Medulla oblongata (tissue), 1 donor: Measurements from ENCODE around the gene PRELID3B.

ENCODE experiments used
- DNase-seq: peaks from one replicate; pipeline ENCODE4 v3.0.0-alpha.2; 2015; ENCODE audit errors: extremely low spot score

The PRELID3B gene

DNA sequence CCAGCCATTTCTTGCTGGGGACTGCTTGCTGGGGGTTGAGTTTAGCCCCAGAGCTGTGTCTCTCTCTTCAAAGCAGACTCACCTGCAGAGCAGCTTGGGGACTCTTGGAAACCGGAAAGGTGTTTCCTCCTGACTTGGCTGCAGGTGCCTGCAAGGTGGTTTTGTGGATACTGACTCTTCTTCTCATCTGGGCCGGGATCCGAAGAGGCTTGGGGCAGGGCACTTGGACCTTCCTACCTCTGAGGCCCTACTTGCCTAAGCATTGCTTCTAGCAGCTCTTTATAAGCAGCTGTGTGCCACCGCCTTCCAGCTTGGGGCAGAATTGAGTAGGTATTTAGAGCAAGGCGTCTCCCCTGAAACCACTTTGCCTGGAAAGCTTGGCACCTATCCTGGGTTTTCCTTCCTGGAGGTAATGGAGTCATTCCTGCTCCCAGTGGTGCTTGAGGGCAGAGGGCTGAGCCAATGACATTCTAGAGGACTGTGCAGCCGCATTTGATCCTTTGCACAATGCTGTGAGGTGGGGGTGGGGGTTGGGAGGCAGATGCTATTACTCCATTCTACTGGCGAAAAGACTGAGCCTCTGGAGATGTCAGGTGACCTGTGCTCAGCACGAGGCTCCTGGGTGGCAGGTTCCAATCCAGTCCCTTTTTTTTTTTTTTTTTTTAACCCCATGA, 32.1 kb downstream of the PRELID3B start:
- no peak for DNase-seq

DNA sequence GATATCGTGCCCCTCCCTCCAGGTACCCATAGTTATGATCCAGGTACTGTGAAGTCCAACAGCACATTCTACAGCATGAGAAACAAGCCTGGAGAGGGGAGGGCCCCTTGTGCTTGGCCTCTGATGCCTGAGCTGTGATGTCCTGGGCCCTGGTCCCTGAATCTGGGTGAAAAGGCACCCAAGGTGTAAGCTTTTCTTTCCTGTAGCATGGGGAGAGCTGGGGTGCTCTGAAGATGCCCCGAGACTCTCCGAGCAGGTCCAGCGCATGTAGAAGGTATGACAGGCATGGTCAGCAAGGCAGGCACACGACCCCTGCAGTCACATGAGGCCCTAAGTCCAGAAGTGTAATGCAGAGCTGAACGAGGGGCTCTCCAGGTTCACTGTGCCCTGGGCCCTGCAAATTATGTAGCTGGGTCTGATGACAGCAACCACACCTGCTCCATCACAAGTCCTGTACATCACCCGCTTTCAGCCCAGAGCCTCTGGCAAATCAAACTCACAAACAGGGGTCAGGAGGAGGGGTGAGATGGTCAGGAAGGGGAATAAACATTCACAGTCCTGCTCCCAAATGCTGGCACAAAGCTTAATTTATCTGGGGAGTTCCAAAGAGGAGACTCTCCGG, 33.8 kb downstream of the PRELID3B start:
- no peak for DNase-seq

DNA sequence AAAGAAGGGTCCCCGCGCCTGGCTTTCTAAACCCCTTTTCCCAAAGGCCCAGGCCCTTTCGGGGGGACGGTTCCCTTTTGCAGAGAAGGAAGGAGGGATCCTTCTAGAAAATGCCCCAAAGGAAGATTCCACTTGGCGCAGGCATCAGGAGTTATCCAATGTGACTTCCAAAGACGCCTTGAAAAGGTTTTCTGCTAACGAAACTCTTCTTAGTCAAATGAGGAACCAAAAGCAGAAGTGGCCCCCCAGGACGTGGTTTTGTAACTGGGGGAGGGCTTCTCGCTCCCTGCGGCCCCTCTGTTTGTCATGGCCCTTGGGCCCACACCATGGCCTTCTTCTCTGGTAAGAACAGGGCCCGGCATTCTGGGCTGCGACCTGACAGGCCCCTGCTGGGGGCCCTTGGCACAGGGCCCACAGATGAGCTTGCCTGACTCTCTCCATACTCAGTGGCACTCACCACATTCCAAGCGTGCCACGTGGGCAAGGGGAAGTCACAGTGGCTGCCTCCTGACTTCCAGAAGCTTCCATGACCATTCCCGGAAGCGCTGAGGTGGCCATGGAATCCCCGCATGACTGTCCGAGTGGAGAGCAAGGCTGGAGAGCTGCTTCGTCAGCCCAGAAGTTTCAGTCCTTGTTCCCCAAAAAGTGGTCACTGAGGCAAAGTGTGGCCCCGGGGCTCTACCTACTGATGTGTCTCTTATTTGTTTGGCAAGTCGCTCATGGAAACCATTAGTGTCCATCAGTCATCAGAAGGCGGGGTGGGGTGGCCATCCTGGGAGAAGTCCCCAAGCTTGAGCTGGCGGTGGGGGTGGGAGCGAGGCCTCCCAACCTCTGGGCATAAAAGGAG, 34.7 kb downstream of the PRELID3B start:
- DNase-seq = peak; percentile 72

DNA sequence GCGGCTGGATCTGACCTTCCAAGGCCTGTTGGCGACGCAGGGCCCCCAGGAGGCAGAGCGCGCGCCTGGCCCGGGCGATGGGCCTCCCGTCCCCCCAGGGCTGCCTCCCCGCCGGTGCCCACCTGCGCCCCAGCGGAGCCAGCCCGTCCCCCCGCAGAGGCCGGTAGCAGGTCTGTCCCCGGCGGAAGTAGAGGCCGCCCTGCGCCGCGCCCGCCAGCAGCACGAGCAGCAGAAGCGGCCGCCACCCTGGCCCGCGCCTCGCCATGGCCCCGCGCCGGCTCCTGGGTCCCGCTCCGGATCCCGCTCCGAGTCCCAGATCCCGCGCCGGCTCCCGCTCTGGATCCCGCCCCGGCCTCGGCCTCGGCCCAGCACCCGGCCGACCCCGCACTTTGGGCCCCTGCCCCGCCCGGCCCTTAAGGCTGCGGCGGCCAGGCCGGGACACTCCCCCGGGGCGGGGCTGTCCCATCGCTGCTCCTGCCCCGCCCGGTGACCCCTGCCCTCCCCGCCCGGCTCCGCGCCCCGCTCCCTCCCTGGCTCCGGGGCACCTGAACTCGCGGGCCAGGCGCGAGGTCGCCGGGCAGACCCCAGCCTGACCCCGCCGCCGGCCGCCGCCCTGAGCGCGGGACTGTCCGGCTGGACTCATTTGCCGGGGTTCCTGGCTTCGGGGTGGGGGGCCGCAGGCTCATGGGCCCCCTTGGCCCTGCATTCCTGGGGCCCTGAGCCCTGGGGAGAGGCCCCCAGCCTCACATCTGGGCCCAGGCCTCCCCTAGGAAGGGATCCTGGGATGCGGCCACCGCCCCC, 35.5 kb downstream of the PRELID3B start, which contains the start of gene CTSZ:
Gene CTSZ, minus strand, starts transcription at position 391 of the 801 bp plus-strand sequence. Its CDS starts 126 bp downstream, at position 265.
- DNase-seq = no peak

DNA sequence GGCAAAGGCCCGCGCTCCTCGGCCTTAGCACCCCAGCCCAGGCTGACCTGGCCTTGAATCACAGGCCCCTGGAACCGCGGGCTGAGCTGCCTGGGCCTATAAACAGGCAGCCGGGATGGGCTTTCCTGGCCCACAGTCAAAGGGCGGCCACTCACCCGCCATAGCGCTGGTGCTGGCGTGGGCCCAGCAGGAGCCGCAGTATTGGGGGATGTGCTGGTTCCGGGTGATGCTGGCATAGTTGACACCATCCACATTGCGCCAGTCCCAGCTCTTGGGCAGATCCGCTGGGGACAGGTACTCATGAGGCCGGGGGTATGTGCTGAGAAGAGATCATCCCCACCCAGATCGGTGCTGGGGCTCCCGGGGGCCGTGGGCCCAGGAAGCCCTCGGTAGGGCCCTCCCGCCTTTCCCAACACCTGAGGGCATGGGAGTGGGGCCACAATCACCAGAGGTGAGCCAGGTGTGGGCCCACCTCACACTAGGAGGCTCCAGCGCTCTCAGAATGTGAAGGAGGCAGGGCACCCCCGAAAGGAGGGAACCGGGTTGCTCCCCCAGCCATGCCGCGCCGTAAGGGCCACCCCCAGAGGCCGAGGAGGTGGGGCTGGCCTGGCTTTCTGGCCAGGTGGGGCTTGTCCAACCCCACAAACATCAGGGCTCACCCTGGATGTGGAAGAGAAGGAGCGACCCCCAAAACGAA, 36.3 kb downstream of the PRELID3B start:
- no peak for DNase-seq

DNA sequence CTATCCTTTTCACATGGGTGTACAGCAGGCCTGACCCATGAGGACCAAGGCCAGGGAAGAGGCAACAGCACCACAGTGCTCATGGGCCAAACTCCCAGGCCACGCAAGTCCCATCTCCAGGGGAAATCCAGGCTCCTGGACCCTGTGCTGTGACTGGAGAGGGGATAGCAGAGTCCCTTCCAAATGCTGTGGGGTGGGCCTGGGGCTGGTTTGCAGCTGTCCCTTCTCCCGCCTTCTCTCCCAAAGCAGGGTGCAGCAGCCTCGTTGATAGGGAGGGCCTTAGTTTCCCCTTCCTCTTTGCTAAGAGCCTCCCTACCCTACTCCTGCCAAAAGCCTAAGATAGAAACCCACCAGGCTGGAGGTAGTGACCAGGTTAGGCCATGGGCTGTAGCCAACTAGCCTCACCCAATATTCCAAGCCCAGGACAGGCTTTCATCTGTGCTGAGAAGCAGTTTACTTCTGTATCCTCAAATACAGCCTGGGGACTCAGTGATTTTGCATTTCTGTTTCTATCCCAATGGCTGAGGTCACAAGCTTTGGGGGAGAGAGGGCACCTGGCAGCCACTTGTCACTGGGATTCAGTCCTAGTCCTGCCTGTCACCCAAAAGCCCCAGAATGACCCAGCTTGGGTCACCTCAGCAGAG, 36.9 kb downstream of the PRELID3B start:
- no peak for DNase-seq

DNA sequence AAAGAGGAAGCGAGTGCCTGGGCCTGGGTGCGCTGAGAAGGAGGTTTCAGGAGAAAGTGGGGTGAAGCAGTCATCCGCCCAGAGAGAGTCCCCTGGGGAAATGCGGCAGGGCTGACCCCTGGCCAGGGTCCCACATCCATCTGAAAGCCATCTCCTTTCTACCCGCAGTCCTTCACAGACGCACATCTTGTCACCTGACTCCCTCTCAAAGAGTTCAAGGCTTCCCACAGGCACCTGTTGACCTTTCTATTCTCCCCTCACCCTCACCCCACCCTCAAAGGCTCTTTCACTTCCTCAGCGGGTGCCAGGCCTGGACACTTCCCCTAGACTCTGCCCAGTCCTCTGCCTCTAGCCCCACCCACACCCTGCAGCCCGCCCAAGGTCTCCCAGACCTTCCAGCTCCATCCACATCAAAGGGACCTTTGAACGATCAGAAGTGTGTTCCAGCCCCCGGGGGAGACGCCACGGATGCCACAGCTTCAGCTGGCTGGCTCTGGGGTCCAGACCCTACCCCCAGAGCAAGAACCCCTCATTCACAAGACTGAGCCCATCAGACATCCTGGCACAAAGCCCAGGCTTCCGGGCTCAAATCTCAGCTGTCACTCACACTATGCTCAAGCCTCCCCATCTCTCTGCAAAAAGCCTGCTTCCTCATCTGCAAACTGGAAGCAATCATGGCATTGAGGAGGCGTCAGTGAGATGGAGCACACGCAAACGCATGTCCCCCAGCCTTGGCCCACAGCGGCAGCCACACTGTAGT, 37.6 kb downstream of the PRELID3B start:
- DNase-seq = peak; percentile 75

DNA sequence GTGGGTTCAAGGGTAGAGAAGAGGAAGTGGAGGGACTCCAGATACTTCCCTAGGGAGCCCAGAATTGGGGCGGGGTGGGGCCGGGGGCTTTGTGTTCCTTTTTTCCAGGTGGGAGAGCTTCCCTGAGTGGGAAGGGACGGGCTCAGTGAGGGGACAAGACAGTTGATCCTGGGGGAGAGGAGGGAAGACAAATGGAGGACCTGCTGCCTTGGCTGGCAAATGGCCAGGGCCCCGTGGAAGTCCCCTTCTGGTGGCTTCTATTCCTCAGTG, 38.2 kb downstream of the PRELID3B start:
- DNase-seq = no peak

DNA sequence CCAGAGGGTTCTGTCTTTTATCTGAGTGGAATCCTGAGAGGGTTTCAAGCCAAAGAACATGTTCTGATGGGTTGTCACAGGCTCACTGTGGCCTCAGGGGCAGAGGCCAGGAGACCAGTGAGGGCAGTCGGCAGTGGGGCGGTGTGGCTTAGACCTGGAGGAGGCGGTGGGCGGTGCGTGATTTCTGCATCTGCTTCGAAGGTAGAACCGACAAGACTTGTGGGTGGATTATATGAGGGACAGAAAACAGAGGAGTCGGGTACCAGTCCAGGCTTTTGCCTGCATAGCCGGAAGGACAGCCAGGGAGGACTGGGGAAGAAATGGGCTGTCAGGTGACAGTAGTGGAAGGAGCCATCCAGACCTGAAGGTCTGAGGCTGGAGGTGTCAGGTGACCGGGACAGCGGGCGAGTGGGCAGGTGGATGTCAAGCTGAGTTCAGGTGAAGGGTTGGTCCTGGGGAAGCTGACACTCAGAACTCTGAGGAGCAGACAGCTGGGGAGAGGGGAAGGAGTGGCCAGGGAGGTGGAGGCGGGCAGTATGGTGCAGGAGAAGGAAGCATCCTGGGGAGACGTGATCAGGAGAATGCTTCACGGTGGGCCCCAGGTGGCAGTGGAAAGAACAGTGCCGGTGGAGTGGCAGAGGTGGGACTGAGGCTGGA, 38.6 kb downstream of the PRELID3B start:
- no peak for DNase-seq

DNA sequence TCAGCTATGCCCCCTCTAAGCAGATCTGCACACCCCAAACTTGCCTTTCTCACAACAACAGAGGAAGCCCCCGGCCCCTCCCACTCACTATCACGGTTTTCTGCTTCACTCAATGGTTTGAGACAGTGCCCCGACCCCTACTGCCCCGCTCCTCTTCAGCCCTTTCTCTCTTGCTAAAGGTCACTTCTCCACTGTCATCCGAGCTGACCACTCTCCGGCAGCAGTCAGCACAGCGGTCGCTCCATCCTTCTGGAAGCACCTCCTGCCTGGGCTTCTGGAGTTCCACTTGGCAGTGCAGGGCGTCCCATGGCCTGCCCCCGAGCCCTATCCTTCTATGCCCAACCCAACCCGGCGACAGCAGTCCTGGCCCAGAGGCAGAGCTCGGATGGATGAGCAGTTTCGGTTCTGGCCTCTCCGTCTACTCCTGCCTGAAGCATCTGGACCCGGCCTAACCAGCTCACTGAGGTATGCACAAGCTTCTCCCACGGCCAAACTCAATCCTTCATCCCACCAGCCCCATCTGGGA, 39.6 kb downstream of the PRELID3B start:
- DNase-seq = no peak

DNA sequence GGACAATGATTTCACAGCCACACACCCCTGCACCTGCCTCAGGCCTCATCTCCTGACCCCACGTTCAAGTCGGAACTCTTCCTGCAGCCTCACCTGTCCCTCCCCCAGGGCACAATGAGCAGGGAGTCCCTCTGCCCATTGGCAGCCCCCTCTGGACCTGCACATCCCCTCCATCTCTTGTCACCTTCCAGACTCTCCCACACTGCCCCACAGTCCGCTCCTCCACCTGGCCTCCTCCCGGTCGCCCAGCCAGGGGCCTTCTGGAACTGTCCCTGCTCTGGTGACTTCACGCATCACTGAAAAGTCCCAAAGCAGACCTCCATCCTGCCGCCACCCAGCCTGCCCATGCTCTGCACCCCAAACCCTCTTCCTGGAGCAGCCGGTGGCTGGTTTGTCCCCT, 40.2 kb downstream of the PRELID3B start:
- DNase-seq = no peak

DNA sequence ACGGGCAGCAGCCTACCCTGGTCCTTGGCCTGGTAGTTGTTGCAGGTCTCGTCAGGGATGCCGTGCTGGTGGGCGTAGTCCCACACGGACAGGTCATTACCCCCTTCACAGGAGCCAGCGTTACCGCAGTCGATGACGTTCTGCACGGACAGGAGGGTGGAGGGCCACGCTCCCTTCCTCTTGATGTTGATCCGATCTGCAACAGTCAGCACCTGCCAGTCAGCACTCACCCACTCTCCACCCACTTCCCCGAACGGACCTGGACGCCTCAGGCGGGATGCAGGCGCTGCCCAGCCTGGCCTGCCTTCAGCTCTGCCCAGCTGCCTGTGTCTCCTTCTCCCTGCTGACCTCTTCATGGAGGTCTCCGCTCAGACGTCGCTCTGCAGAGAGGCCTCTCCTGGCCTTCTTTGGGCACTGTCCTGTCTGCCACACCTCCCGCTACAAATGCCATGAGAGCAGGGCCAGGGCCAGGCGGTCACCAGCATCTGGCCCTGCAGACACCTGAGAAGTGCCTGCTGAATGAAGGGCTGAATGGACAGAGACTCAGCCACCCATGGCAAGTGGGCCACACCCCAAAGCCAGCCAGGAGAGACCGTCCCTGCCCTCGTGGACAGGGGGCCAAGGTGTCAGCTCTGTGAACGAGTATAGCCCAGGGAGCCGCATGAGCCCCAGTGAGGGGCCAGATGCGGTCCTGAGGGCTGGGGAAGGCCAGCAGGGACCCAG, 41.0 kb downstream of the PRELID3B start:
- no peak for DNase-seq

DNA sequence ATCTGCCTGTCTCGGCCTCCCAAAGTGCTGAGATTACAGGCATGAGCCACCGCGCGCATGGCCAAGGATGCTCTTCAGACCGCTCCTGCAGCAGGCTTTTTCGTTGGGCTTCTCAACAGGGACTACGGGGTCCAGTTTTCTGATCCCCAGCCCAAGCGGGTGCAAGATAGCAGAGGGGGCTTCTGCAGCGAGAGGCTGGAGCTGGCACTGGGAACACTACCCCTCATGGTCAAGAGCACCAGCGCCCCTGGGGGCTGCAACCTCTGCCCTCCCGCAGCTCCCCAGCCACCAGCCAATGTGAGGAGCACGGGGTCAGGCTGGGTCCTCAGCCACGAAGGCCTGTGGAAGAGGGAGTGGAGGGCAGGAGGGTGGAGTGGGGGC, 41.5 kb downstream of the PRELID3B start:
- no peak for DNase-seq

DNA sequence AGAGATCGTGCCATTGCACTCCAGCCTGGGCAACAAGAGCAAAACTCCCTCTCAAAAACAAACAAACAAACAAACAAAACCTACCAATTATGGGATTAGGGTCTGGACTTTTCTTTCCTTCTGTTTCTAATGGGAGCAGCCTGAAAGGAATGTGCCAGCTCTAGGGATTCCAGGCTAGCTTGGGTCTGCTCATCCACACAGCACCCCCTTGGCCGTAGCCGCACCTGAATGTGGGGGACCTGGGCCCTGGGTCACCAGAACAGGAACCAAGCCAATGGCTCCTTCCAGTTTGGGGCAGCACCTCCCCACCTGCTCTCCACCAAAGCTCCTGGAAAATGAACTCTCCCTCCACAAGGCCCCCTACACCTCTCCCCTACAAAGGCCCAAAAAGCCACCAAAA, 42.3 kb downstream of the PRELID3B start:
- DNase-seq = no peak

DNA sequence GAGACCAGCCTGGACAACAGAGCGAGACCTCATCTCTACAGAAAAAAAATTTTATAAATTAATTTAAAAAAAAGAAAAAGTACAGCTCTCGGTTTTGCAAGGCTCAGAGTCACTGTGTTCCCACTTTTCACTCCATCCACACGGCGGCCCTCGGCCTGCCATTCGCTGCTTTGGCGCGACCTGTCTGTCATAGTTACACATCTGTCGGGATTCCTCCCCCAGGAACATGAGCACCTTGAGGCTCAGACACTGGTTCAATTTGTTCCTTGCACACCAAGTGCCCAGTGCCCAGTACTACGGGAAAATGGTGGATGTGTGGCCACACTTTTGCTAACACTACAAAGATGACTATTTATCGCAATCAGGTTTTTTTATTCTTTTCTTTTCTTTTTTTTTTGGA, 43.9 kb downstream of the PRELID3B start:
- no peak for DNase-seq

DNA sequence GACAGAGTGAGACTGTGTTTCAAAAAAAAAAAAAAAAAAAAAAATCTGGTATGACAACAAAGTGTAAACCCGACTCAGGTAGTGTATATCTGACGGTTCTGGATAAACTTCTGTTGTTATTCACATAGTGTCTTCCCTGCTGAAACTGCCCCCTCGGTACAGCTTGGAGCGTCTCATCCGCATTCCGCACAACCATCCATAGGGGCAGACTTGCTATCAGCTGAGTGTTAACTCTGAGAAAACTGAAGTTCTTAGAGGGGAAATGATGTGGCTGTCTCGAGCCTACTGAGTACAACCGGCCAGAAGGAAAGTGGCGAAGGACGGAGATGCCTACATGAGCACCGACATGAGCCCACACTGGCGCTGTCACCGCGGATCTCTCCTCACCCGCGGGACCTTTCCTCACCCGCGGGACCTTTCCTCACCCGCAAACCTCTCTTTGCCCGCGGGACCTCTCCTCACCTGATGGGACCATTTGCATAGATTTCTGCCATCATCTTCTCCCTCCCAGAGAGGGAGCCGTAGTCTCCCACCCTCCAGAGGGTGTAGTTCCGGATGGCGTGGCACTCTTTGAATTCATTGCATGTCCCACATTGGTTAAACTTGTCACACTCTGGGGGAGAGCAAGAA, 45.3 kb downstream of the PRELID3B start:
- DNase-seq = no peak

DNA sequence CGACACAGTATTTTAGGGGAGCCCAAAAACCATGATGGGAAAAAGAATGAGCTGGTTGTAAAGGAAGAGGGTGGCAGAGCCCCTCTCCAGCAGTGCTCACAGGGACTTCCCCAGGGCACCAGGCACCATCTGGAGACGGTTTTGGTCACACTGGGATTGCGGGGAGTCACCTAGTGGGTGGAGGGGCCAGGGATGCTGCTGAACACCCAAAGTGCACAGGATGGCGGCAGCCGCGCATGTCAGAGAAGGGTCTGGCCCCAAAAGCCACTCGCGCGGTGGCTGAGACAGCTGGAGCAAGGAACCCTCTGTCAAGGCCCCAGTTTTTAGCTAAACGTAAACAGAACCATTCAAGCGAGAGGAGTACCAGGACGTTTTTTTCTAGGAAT, 46.4 kb downstream of the PRELID3B start:
- DNase-seq = no peak

DNA sequence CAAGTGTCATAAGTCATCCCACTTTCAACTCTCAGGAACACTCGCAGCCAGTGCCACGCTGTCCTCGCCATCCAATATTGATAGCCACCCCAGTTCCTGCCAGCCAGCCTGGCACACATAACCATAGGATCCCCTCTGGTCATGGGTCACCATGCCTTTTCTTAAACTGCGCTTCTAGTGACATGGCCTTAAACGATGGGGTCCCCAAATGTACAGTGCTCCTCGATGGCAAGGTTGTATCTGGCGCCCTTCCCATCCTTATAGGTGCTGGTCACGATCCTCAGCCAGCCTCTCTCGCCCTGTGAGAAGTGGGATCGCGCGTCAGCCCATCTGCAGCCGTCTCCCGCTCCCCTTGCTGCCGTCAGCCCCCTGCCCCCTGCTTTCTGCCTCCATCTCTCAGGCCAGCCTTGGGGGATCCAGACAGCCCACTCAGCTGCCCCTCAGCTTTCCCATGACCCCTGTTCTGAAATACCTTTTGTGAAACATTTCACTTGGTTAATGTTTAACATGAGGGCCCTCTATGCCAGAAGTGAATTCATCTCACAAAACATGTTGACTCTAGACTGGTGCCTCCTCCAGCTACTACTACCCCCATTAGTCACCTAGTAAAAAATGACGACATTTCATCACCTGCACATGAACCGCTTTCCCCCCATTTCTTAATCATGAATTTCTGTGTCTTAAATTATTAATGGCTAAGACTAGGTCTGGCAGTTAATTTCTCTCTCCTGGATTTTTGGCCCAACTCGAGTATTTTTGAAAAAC, 46.9 kb downstream of the PRELID3B start:
- DNase-seq = no peak
